HUES48 (cell line): ENCODE results near the gene RNF208.
A peak's percentile ranks its signal among the peaks of the same experiment; 100 is the strongest.
"Not testable (repeated sequence)": the region's sequence is repeated elsewhere in the genome, so short reads cannot be mapped to it uniquely, and the experiment has no call there.

Experiments used
- H3K27ac ChIP-seq: one replicate; pipeline ENCODE4 v1.7.0; 2013; ENCODE audit warnings: low read depth, low read length, inconsistent platforms
- H3K27me3 ChIP-seq: 2 replicates; pipeline ENCODE4 v1.6.1; 2013; ENCODE audit warnings: mild to moderate bottlenecking, low read length; ENCODE audit not compliant: control insufficient read depth, insufficient read depth
- H3K36me3 ChIP-seq: 2 replicates; pipeline ENCODE4 v1.6.1; 2013; ENCODE audit warnings: low read length; ENCODE audit not compliant: control insufficient read depth, insufficient read depth
- H3K4me1 ChIP-seq: 2 replicates; pipeline ENCODE4 v1.6.1; 2013; ENCODE audit warnings: mild to moderate bottlenecking, low read length; ENCODE audit not compliant: control insufficient read depth, insufficient read depth
- H3K4me3 ChIP-seq: 2 replicates; pipeline ENCODE4 v1.5.1; 2013; ENCODE audit warnings: mild to moderate bottlenecking, low read depth, low read length
- H3K9ac ChIP-seq: 2 replicates; pipeline ENCODE4 v1.6.1; 2013; ENCODE audit warnings: mild to moderate bottlenecking, low read depth, low read length, moderate library complexity
- H3K9me3 ChIP-seq: 2 replicates; pipeline ENCODE4 v1.6.1; 2013; ENCODE audit warnings: low read length; ENCODE audit not compliant: control insufficient read depth, insufficient read depth

Gene RNF208

GRCh38 chr9:137243626-137244485 is 21.8 kb upstream of the RNF208 start:
- H3K4me3 ChIP-seq, result no peak overlapping the region
- no peaks in the 10 kb centered on the region for H3K9me3 ChIP-seq
- H3K9ac ChIP-seq, result no peak overlapping the region
- H3K27me3 ChIP-seq, result no peaks in the 10 kb centered on the region; the same call in 1 of the 2 replicates
- H3K36me3 ChIP-seq, result peaks cover 22% of the 10 kb centered on the region
- H3K27ac ChIP-seq, result peak overlapping the region; percentile 67
- H3K4me1 ChIP-seq, result peaks cover 22% of the 10 kb centered on the region

DNA sequence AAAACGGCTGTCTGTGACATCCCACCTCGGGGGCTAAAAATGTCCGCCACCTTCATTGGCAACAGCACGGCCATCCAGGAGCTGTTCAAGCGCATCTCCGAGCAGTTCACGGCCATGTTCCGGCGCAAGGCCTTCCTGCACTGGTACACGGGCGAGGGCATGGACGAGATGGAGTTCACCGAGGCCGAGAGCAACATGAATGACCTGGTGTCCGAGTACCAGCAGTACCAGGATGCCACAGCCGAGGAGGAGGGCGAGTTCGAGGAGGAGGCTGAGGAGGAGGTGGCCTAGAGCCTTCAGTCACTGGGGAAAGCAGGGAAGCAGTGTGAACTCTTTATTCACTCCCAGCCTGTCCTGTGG is 21.2 kb upstream of the RNF208 start:
- not testable (repeated sequence) for H3K9ac ChIP-seq, H3K4me3 ChIP-seq, H3K9me3 ChIP-seq, H3K27ac ChIP-seq, H3K27me3 ChIP-seq
- peaks cover 22% of the 10 kb centered on the region for H3K4me1 ChIP-seq
- peaks cover 22% of the 10 kb centered on the region for H3K36me3 ChIP-seq

- peaks cover 22% of the 10 kb centered on the region for H3K4me1 ChIP-seq
- H3K36me3 ChIP-seq, result peaks cover 22% of the 10 kb centered on the region
- H3K27me3 ChIP-seq, result no peaks in the 10 kb centered on the region
- H3K27ac ChIP-seq, result no peak overlapping the region
- H3K9ac ChIP-seq, result peak overlapping the region; percentile 48; the same call in 1 of the 2 replicates
- H3K9me3 ChIP-seq, result no peaks in the 10 kb centered on the region
- peak overlapping the region; percentile 79 for H3K4me3 ChIP-seq
Observed at GRCh38 chr9:137242269-137243203, 20.5 kb upstream of the RNF208 start.

GRCh38 chr9:137241490-137242268 is 19.6 kb upstream of the RNF208 start:
- peak overlapping the region; percentile 48; the same call in 1 of the 2 replicates for H3K9ac ChIP-seq
- peaks cover 22% of the 10 kb centered on the region for H3K4me1 ChIP-seq
- peak overlapping the region; percentile 79 for H3K4me3 ChIP-seq
- peaks cover 22% of the 10 kb centered on the region for H3K36me3 ChIP-seq
- peak overlapping the region; percentile 78 for H3K27ac ChIP-seq
- no peaks in the 10 kb centered on the region for H3K27me3 ChIP-seq
- H3K9me3 ChIP-seq, result no peaks in the 10 kb centered on the region

GRCh38 chr9:137240841-137241489 is 18.9 kb upstream of the RNF208 start, which contains the start of gene TUBB4B:
TSS of gene TUBB4B (plus strand) at chr9:137241287. CDS start at chr9:137241361, 74 bp downstream.
- Histone ChIP-seq H3K27ac (peak within 1 kb of the TSS; percentile 96), H3K4me1 (peaks cover 22% of the 10 kb centered on the region), H3K9me3 (no peaks in the 10 kb centered on the region), H3K36me3 (peaks cover 22% of the 10 kb centered on the region), H3K27me3 (no peaks in the 10 kb centered on the region), H3K9ac (peak within 1 kb of the TSS; percentile 71), H3K4me3 (peak within 1 kb of the TSS; percentile 85)

DNA sequence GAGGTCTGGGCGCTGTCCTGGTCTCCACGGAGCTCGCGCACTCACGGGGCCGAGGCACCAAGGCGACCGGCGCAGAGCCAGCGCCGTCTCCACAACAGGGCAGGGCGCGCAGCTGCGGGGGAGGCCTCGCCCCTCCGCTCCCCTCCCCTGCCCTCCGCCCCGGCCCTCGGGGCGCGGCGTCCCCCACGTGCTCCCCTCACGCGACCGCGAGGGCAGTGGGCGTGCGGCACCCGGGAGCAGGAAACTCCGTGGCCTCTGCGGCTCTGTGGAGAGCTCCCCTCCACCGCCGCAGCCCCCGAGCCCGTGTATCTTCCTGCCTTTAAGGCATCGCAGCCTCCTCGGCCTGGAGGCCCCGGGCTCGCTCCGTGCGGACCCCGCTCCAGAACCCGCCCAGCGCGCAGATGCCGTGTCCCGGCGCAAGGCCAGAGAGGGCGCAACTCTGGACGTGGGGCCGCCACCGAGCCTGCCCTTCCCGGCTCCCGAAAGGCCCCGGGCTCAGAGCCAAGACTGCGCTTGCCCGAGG is 18.3 kb upstream of the RNF208 start:
- Histone ChIP-seq H3K4me3 (peak overlapping the region; percentile 85), H3K9ac (peak overlapping the region; percentile 71), H3K36me3 (peaks cover 22% of the 10 kb centered on the region), H3K27ac (peak overlapping the region; percentile 96), H3K4me1 (peaks cover 22% of the 10 kb centered on the region), H3K27me3 (no peaks in the 10 kb centered on the region), H3K9me3 (no peaks in the 10 kb centered on the region)

DNA sequence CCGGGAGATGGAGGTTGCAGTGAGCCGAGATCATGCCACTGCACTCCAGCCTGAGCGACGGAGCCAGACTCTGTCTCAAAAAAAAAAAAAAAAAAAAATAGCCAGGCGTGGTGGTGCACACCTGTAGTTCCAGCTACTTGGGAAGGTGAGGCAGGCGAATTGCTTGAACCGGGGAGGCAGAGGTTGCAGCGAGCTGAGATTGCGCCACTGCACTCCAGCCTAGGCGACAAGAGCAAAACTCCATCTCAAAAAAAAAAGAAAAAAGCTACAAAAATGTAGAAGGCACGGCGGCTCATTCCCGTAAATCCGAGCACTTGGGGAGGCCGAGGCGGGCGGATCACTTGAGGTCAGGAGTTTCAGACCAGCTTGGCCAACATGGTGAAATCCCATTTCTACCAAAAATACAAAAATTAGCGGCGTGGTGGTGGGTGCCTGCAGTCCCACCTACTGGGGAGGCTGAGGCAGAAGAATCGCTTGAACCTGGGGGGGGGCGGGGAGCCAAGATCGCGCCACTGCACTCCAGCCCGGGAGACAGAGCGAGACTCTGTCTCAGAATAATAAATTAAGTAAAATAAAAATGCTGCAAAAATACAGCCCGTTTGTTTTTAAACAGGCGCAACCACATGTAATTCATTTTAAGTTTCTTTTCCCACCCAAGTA is 17.6 kb upstream of the RNF208 start:
- H3K4me1 ChIP-seq, result peaks cover 18% of the 10 kb centered on the region
- peak overlapping the region; percentile 71 for H3K9ac ChIP-seq
- H3K27me3 ChIP-seq, H3K9me3 ChIP-seq: not testable (repeated sequence)
- peak overlapping the region; percentile 85 for H3K4me3 ChIP-seq
- H3K36me3 ChIP-seq, result peaks cover 22% of the 10 kb centered on the region
- peak overlapping the region; percentile 96 for H3K27ac ChIP-seq

DNA sequence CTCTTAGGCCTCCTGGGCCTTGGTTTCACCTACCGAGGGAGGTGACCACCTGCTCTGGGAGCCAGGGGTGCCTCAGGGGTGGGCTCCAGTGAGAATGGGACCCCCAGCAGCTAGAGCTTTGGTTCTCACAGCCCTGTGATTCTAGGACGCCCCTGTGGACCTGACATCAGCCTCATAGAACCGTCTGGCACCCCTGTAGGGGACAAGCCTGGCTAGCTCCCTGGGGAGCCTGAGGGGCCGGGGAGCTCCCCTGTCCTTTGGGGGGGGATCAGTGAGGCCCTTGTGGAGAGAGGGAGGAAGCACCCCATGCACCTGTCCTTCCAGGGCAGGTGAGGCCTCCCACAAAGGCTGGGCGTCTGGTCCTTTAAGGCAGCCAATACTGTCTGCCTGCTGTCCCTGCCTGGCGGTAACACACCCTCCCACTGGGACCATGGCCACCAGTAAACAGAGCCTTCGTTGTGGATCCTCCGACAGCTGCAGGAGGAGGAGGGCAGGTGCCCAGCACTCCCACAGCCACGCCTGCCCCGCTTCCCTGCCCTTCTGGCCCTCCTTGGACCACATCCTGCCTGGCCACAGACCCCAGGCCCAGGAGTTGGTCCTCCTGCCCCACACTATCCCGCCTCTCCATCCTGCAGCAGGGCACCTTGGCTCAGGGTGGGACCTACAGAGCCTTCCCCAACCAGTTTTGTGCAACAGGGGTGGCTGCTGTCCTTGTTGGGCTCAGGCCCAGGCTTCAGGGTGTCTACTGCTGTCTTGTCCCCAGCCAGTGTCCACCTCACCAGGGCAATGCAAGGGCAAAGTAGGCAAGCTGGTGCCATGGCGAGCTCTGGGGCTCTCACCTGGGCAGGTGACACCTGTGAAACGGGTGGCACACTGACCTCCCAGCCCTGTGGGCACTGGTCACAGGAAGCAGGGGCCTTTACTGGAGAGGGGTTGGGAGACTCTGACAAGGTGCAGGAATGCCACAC is 16.0 kb upstream of the RNF208 start:
- Histone ChIP-seq H3K27ac (no peak overlapping the region), H3K36me3 (peaks cover 13% of the 10 kb centered on the region), H3K27me3 (no peaks in the 10 kb centered on the region), H3K4me1 (peaks cover 8% of the 10 kb centered on the region), H3K9me3 (no peaks in the 10 kb centered on the region), H3K4me3 (no peak overlapping the region), H3K9ac (no peak overlapping the region)

- H3K9me3 ChIP-seq, result no peaks in the 10 kb centered on the region
- H3K9ac ChIP-seq, result no peak overlapping the region
- no peaks in the 10 kb centered on the region for H3K27me3 ChIP-seq
- H3K4me1 ChIP-seq, result peaks cover under 1% of the 10 kb centered on the region; the same call in 1 of the 2 replicates
- peaks cover 2% of the 10 kb centered on the region; the same call in 1 of the 2 replicates for H3K36me3 ChIP-seq
- H3K27ac ChIP-seq, result no peak overlapping the region
- H3K4me3 ChIP-seq, result no peak overlapping the region
Observed at GRCh38 chr9:137236936-137237421, 14.9 kb upstream of the RNF208 start.
